ENCODE measurements around the gene CHIC2. TPM values are rescaled to one million over a fixed set of nuclear protein-coding genes. Genes with fewer than 3 reads are reported as not detected.

The CHIC2 gene
- total RNA-seq, 1 experiment from 2014 or later = 8.2 TPM

DNA sequence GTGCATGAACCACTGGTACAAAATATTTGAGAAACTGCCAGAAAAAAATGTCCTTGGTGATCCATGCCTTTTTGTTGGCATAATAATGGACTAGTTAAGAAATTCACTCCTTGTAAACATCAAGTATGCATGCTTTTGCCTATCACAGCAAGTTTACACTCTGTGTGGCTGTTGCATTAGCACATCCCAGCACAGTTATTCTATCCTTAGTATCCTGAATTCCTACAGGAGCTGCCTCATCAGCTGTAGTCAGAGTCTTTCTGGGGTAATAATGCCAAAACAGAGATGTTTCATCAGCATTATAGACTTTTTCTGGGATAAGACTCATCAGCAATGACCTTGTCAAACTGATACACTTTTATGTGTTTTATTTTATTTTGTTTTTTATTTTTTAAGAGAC lies 82.8 kb downstream of the CHIC2 start:
- no peak overlapping the region for H2BK12ac ChIP-seq (ENCODE audit: insufficient read length, low read depth, low read length)
- no peaks in the 10 kb centered on the region for H3K4me1 ChIP-seq (ENCODE audit: insufficient read depth, low read length)
- H3K79me1 ChIP-seq (ENCODE audit: insufficient read depth, low read depth, low read length, poor library complexity, severe bottlenecking) = no peaks in the 10 kb centered on the region
- no peak overlapping the region for H3T11ph ChIP-seq (ENCODE audit: low read length)
- no peak overlapping the region for H3K27ac Mint-ChIP-seq
- H4K91ac ChIP-seq (ENCODE audit: insufficient read length, low read depth, low read length) = no peak overlapping the region
- no peak overlapping the region for H3K56ac ChIP-seq (ENCODE audit: insufficient read length, low read depth, low read length)
- H4K8ac ChIP-seq (replicated peaks; ENCODE audit: insufficient read length, low read depth, low read length) = no peak overlapping the region
- H3K9me3 Mint-ChIP-seq = no peaks in the 10 kb centered on the region; a peak in 1 of 5 replicates
- H3K36me3 Mint-ChIP-seq (ENCODE audit: insufficient read depth in 1 of 3, low read depth in 3 of 3) = no peaks in the 10 kb centered on the region
- H3K4me1 Mint-ChIP-seq = peaks cover 0 to 3% of the 10 kb centered on the region in 2 experiments; a peak in 2 of 4 replicates
- H2BK20ac ChIP-seq (ENCODE audit: low read depth, low read length, poor library complexity, severe bottlenecking) = no peak overlapping the region
- peaks cover 2% of the 10 kb centered on the region; the same call in 1 of the 2 replicates for H3K27me3 Mint-ChIP-seq (ENCODE audit: low read depth)
- H3K79me2 ChIP-seq (ENCODE audit: insufficient read depth, low read length) = no peaks in the 10 kb centered on the region
- no peak overlapping the region for H3K14ac ChIP-seq (ENCODE audit: insufficient read depth, low read length)
- TF ChIP-seq, protein P1, sequence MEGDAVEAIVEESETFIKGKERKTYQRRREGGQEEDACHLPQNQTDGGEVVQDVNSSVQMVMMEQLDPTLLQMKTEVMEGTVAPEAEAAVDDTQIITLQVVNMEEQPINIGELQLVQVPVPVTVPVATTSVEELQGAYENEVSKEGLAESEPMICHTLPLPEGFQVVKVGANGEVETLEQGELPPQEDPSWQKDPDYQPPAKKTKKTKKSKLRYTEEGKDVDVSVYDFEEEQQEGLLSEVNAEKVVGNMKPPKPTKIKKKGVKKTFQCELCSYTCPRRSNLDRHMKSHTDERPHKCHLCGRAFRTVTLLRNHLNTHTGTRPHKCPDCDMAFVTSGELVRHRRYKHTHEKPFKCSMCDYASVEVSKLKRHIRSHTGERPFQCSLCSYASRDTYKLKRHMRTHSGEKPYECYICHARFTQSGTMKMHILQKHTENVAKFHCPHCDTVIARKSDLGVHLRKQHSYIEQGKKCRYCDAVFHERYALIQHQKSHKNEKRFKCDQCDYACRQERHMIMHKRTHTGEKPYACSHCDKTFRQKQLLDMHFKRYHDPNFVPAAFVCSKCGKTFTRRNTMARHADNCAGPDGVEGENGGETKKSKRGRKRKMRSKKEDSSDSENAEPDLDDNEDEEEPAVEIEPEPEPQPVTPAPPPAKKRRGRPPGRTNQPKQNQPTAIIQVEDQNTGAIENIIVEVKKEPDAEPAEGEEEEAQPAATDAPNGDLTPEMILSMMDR (conservative IDR thresholded peaks at IDR 0.05) = no peak
- no peaks in the 10 kb centered on the region for H3K23me2 ChIP-seq (ENCODE audit: insufficient read length, low read depth, low read length, poor library complexity, severe bottlenecking)
- no peak overlapping the region for H3K4ac ChIP-seq (ENCODE audit: low read depth, low read length)
- H2AFZ ChIP-seq (ENCODE audit: low read length) = no peak overlapping the region
- H2BK5ac ChIP-seq (ENCODE audit: insufficient read length, low read length) = no peak overlapping the region
- no peak overlapping the region for H4K5ac ChIP-seq (ENCODE audit: insufficient read length, low read depth, low read length)
- no peaks in the 10 kb centered on the region for H4K20me1 ChIP-seq (ENCODE audit: control insufficient read depth, insufficient read depth, insufficient read length)
- no peaks in the 10 kb centered on the region for H3K9me3 ChIP-seq (ENCODE audit: control insufficient read depth, low read depth, low read length)
- no peak overlapping the region for H2BK15ac ChIP-seq (ENCODE audit: low read depth, low read length)
- H3K27me3 ChIP-seq (ENCODE audit: insufficient read depth, low read length) = no peaks in the 10 kb centered on the region
- no peak overlapping the region for H3K4me2 ChIP-seq (ENCODE audit: insufficient read depth, insufficient read length, low read length)
- H2BK120ac ChIP-seq (ENCODE audit: low read depth, low read length, poor library complexity, severe bottlenecking) = no peak overlapping the region
- DNase-seq = no peak
- H2AK5ac ChIP-seq (ENCODE audit: insufficient read length, low read length) = no peak overlapping the region
- H3K23ac ChIP-seq (ENCODE audit: insufficient read length, low read depth, low read length) = no peak overlapping the region
- H3K27ac ChIP-seq (ENCODE audit: insufficient read length, low read depth, low read length) = no peak overlapping the region
- H3K18ac ChIP-seq (ENCODE audit: insufficient read length, low read depth, low read length) = no peak overlapping the region
- H3K4me3 Mint-ChIP-seq = no peak overlapping the region
- no peak overlapping the region for H3K9ac ChIP-seq (ENCODE audit: extremely low read depth, insufficient read length, low read length)
